AG20443 (cell line): Measurements from ENCODE around the gene NPY5R.
A peak's percentile ranks its signal among the peaks of the same experiment; 100 is the strongest.

Experiments
- DNase-seq: peaks from one replicate; pipeline ENCODE4 v3.0.0; 2012; ENCODE audit warnings: low spot score, mixed read lengths

The NPY5R gene

GRCh38 chr4:163343604-163344146 lies at the start of gene NPY5R:
Gene NPY5R, plus strand, starts transcription at chr4:163343892. Its CDS starts 6,382 bp downstream, at chr4:163350274.
- no peak for DNase-seq

- DNase-seq: no peak
Measured at GRCh38 chr4:163295138-163295537, 48.6 kb upstream of the NPY5R start.

- DNase-seq: no peak
Measured at GRCh38 chr4:163300445-163300844, 43.2 kb upstream of the NPY5R start.

- no peak for DNase-seq
Measured at GRCh38 chr4:163303069-163303468, 40.6 kb upstream of the NPY5R start.

GRCh38 chr4:163309466-163309865 lies 34.2 kb upstream of the NPY5R start:
- no peak for DNase-seq

GRCh38 chr4:163317110-163317509 lies 26.6 kb upstream of the NPY5R start:
- no peak for DNase-seq

GRCh38 chr4:163330916-163331628 lies 12.6 kb upstream of the NPY5R start:
- no peak for DNase-seq

GRCh38 chr4:163331629-163332376 lies 11.9 kb upstream of the NPY5R start:
- DNase-seq: peak; percentile 49

GRCh38 chr4:163332526-163333406 lies 10.9 kb upstream of the NPY5R start, which contains the start of gene NPY1R:
Gene NPY1R, minus strand, starts transcription at chr4:163332596. Its CDS starts 6,042 bp downstream, at chr4:163326554.
- peak; percentile 88 for DNase-seq

GRCh38 chr4:163335384-163335783 lies 8.3 kb upstream of the NPY5R start:
- no peak for DNase-seq

- peak; percentile 21 for DNase-seq
Measured at GRCh38 chr4:163344147-163345125, 744 bp downstream of the NPY5R start.

GRCh38 chr4:163350672-163351071 lies 7.0 kb downstream of the NPY5R start:
- no peak for DNase-seq

- no peak for DNase-seq
Measured at GRCh38 chr4:163353054-163353453, 9.4 kb downstream of the NPY5R start.

GRCh38 chr4:163356104-163356503 lies 12.4 kb downstream of the NPY5R start:
- no peak for DNase-seq

GRCh38 chr4:163367651-163368050 lies 24.0 kb downstream of the NPY5R start:
- DNase-seq: no peak

GRCh38 chr4:163372029-163372428 lies 28.3 kb downstream of the NPY5R start:
- no peak for DNase-seq

- DNase-seq: no peak
Measured at GRCh38 chr4:163378661-163379060, 35.0 kb downstream of the NPY5R start.

- no peak for DNase-seq
Measured at GRCh38 chr4:163380703-163381102, 37.0 kb downstream of the NPY5R start.

- no peak for DNase-seq
Measured at GRCh38 chr4:163382178-163382869, 38.6 kb downstream of the NPY5R start.

GRCh38 chr4:163384434-163384833 lies 40.7 kb downstream of the NPY5R start:
- no peak for DNase-seq
